ENCODE results near the gene RAX2. TPM values are rescaled to one million over a fixed set of nuclear protein-coding genes. Genes with fewer than 3 reads are reported as not detected.

RAX2 gene
- total and polyA plus RNA-seq, 4 experiments from 2014 or later: not detected

GRCh38 chr19:3732108-3732507, 39.9 kb downstream of the RAX2 start:
- no peaks in the 10 kb centered on the region for H3K4me1 Mint-ChIP-seq
- no peaks in the 10 kb centered on the region for H3K9me3 ChIP-seq (ENCODE audit: control insufficient read depth in 1 of 2, low read length in 2 of 2)
- ChIA-PET CTCF (ENCODE audit: partially characterized antibody) (no interaction called here), POLR2A (ENCODE audit: partially characterized antibody) (no interaction called here)
- no peak overlapping the region for H3K4me3 Mint-ChIP-seq
- intact Hi-C loops (cut with micrococcal nuclease): no loop called here
- DNase-seq: no peak
- H3K27ac ChIP-seq (ENCODE audit: low read depth, low read length): no peak overlapping the region
- no peaks in the 10 kb centered on the region for H3K27me3 ChIP-seq (ENCODE audit: insufficient read depth, low read length)
- H3K36me3 ChIP-seq (ENCODE audit: insufficient read depth, low read length): no peaks in the 10 kb centered on the region
- no peaks in the 10 kb centered on the region for H3K9me3 Mint-ChIP-seq
- H3K36me3 Mint-ChIP-seq: peaks cover 4 to 12% of the 10 kb centered on the region in 2 donors
- H3K27ac Mint-ChIP-seq: no peak overlapping the region
- no peaks in the 10 kb centered on the region for H3K4me1 ChIP-seq (ENCODE audit: insufficient read depth, low read length)
- H3K27me3 Mint-ChIP-seq: no peaks in the 10 kb centered on the region
- H3K4me3 ChIP-seq (ENCODE audit: low read length in 2 of 2): no peak overlapping the region

GRCh38 chr19:3730457-3730958, 41.5 kb downstream of the RAX2 start:
- Histone ChIP-seq H3K4me1 (ENCODE audit: insufficient read depth, low read length) (no peaks in the 10 kb centered on the region), H3K4me3 (ENCODE audit: low read length in 2 of 2) (no peak overlapping the region), H3K9me3 (ENCODE audit: control insufficient read depth in 1 of 2, low read length in 2 of 2) (no peaks in the 10 kb centered on the region), H3K27me3 (ENCODE audit: insufficient read depth, low read length) (no peaks in the 10 kb centered on the region), H3K27ac (ENCODE audit: low read depth, low read length) (no peak overlapping the region), H3K36me3 (ENCODE audit: insufficient read depth, low read length) (no peaks in the 10 kb centered on the region)
- Mint-ChIP-seq H3K36me3 (peaks cover 3 to 7% of the 10 kb centered on the region in 2 donors), H3K27me3 (no peaks in the 10 kb centered on the region), H3K4me1 (no peaks in the 10 kb centered on the region), H3K4me3 (no peak overlapping the region), H3K9me3 (no peaks in the 10 kb centered on the region), H3K27ac (peak overlapping the region in 1 of 7 donors; percentile 70)
- ChIA-PET POLR2A (ENCODE audit: partially characterized antibody) (no interaction called here), CTCF (ENCODE audit: partially characterized antibody) (no interaction called here)
- no peak for DNase-seq
- intact Hi-C loops (cut with micrococcal nuclease): no loop called here

- no peak for DNase-seq
- Histone ChIP-seq H3K4me1 (ENCODE audit: insufficient read depth, low read length) (peaks cover 16% of the 10 kb centered on the region), H3K4me3 (ENCODE audit: low read length in 2 of 2) (no peak overlapping the region), H3K36me3 (ENCODE audit: insufficient read depth, low read length) (no peaks in the 10 kb centered on the region), H3K27ac (ENCODE audit: low read depth, low read length) (no peak overlapping the region), H3K9me3 (ENCODE audit: control insufficient read depth in 1 of 2, low read length in 2 of 2) (no peaks in the 10 kb centered on the region), H3K27me3 (ENCODE audit: insufficient read depth, low read length) (peaks cover 6% of the 10 kb centered on the region)
- Mint-ChIP-seq H3K27ac (no peak overlapping the region), H3K4me3 (peak overlapping the region in 1 of 8 donors; percentile 26), H3K4me1 (peaks cover 3 to 19% (median 11%) of the 10 kb centered on the region in 4 donors), H3K9me3 (no peaks in the 10 kb centered on the region), H3K27me3 (no peaks in the 10 kb centered on the region), H3K36me3 (peaks cover 0 to 2% of the 10 kb centered on the region in 2 donors)
- CTCF ChIA-PET (ENCODE audit: partially characterized antibody): interaction anchor here (0.7 kb wide), 1 partner anchor 8 kb away, joined by 4 read pairs; no protein-coding TSS in a partner anchor
- intact Hi-C loops (cut with micrococcal nuclease): no loop called here
- POLR2A ChIA-PET (ENCODE audit: partially characterized antibody): interaction anchor here (1.4 kb wide), 1 partner anchor 15 kb away, joined by 3 read pairs; no protein-coding TSS in a partner anchor
These were observed 46.3 kb downstream of the RAX2 start for GRCh38 chr19:3725640-3726310.

- DNase-seq: no peak
- Histone ChIP-seq H3K27ac (ENCODE audit: low read depth, low read length) (no peak overlapping the region), H3K4me1 (ENCODE audit: insufficient read depth, low read length) (peaks cover 22% of the 10 kb centered on the region), H3K9me3 (ENCODE audit: control insufficient read depth in 1 of 2, low read length in 2 of 2) (no peaks in the 10 kb centered on the region), H3K4me3 (ENCODE audit: low read length in 2 of 2) (no peak overlapping the region), H3K27me3 (ENCODE audit: insufficient read depth, low read length) (peaks cover 6% of the 10 kb centered on the region), H3K36me3 (ENCODE audit: insufficient read depth, low read length) (no peaks in the 10 kb centered on the region)
- Mint-ChIP-seq H3K27me3 (no peaks in the 10 kb centered on the region), H3K9me3 (no peaks in the 10 kb centered on the region), H3K27ac (peak overlapping the region in 2 of 7 donors; percentile 15 to 25), H3K4me3 (no peak overlapping the region), H3K36me3 (peaks cover 0 to 2% of the 10 kb centered on the region in 2 donors), H3K4me1 (peaks cover 3 to 24% (median 11%) of the 10 kb centered on the region in 4 donors)
- CTCF ChIA-PET (ENCODE audit: partially characterized antibody): interaction anchor here (1.5 kb wide), 1 partner anchor 30 kb away, joined by 3 read pairs; no protein-coding TSS in a partner anchor
- intact Hi-C loops (cut with micrococcal nuclease): no loop called here
- POLR2A ChIA-PET (ENCODE audit: partially characterized antibody): interaction anchor here (1.4 kb wide), 1 partner anchor 16 kb away, joined by 3 read pairs; no protein-coding TSS in a partner anchor
These were observed 46.9 kb downstream of the RAX2 start for GRCh38 chr19:3725121-3725520.

GRCh38 chr19:3723883-3724282, 48.1 kb downstream of the RAX2 start:
- Histone ChIP-seq H3K27ac (ENCODE audit: low read depth, low read length) (no peak overlapping the region), H3K27me3 (ENCODE audit: insufficient read depth, low read length) (peaks cover 6% of the 10 kb centered on the region), H3K9me3 (ENCODE audit: control insufficient read depth in 1 of 2, low read length in 2 of 2) (no peaks in the 10 kb centered on the region), H3K4me1 (ENCODE audit: insufficient read depth, low read length) (peaks cover 22% of the 10 kb centered on the region), H3K4me3 (ENCODE audit: low read length in 2 of 2) (no peak overlapping the region), H3K36me3 (ENCODE audit: insufficient read depth, low read length) (no peaks in the 10 kb centered on the region)
- Mint-ChIP-seq H3K4me3 (no peak overlapping the region), H3K27me3 (peaks cover 0 to 3% of the 10 kb centered on the region in 2 donors), H3K36me3 (no peaks in the 10 kb centered on the region), H3K27ac (no peak overlapping the region), H3K4me1 (peaks cover 4 to 24% (median 15%) of the 10 kb centered on the region in 4 donors), H3K9me3 (no peaks in the 10 kb centered on the region)
- intact Hi-C loops (cut with micrococcal nuclease): loop anchor here (5.0 kb wide), 1 partner anchor 98 kb away; no protein-coding TSS in a partner anchor
- no peak for DNase-seq
- POLR2A ChIA-PET (ENCODE audit: partially characterized antibody): interaction anchor here (1.1 kb wide), 1 partner anchor 39 kb away, joined by 4 read pairs; the partner anchor contains the start of gene MRPL54
- CTCF ChIA-PET (ENCODE audit: partially characterized antibody): interaction anchor here (1.2 to 1.5 kb wide), 2 partner anchors 31 to 98 kb away, joined by 3 read pairs; no protein-coding TSS in a partner anchor

GRCh38 chr19:3723110-3723488, 48.9 kb downstream of the RAX2 start:
- intact Hi-C loops (cut with micrococcal nuclease): loop anchor here (5.0 kb wide), 1 partner anchor 99 kb away; no protein-coding TSS in a partner anchor
- DNase-seq: no peak
- H3K36me3 ChIP-seq (ENCODE audit: insufficient read depth, low read length): no peaks in the 10 kb centered on the region
- Mint-ChIP-seq H3K4me1 (peaks cover 4 to 24% (median 15%) of the 10 kb centered on the region in 4 donors), H3K4me3 (peak overlapping the region in 6 of 8 donors; percentile 36 to 69 (median 54)), H3K9me3 (no peaks in the 10 kb centered on the region), H3K27me3 (peaks cover 0 to 3% of the 10 kb centered on the region in 2 donors), H3K27ac (peak overlapping the region in 1 of 7 donors; percentile 36), H3K36me3 (no peaks in the 10 kb centered on the region)
- H3K4me1 ChIP-seq (ENCODE audit: insufficient read depth, low read length): peaks cover 22% of the 10 kb centered on the region
- no peak overlapping the region for H3K4me3 ChIP-seq (ENCODE audit: low read length in 2 of 2)
- peaks cover 6% of the 10 kb centered on the region for H3K27me3 ChIP-seq (ENCODE audit: insufficient read depth, low read length)
- H3K27ac ChIP-seq (ENCODE audit: low read depth, low read length): no peak overlapping the region
- POLR2A ChIA-PET (ENCODE audit: partially characterized antibody): interaction anchor here (1.1 to 2.7 kb wide), 2 partner anchors 39 kb away, joined by 4 to 36 read pairs; partner anchors contain the start of genes APBA3 and MRPL54
- CTCF ChIA-PET (ENCODE audit: partially characterized antibody): no interaction called here
- no peaks in the 10 kb centered on the region for H3K9me3 ChIP-seq (ENCODE audit: control insufficient read depth in 1 of 2, low read length in 2 of 2)

- Histone ChIP-seq H3K27ac (ENCODE audit: low read depth, low read length) (no peak overlapping the region), H3K4me3 (ENCODE audit: low read length in 2 of 2) (peak overlapping the region in 1 of 2 donors; percentile 40), H3K27me3 (ENCODE audit: insufficient read depth, low read length) (peaks cover 6% of the 10 kb centered on the region), H3K9me3 (ENCODE audit: control insufficient read depth in 1 of 2, low read length in 2 of 2) (no peaks in the 10 kb centered on the region), H3K36me3 (ENCODE audit: insufficient read depth, low read length) (no peaks in the 10 kb centered on the region), H3K4me1 (ENCODE audit: insufficient read depth, low read length) (peaks cover 22% of the 10 kb centered on the region)
- H3K4me1 Mint-ChIP-seq: peaks cover 4 to 24% (median 15%) of the 10 kb centered on the region in 4 donors
- peaks cover 0 to 3% of the 10 kb centered on the region in 2 donors for H3K27me3 Mint-ChIP-seq
- H3K9me3 Mint-ChIP-seq: no peaks in the 10 kb centered on the region
- H3K27ac Mint-ChIP-seq: peak overlapping the region in 4 of 7 donors; percentile 26 to 86 (median 84)
- POLR2A ChIA-PET (ENCODE audit: partially characterized antibody): interaction anchor here (1.1 to 2.7 kb wide), 5 partner anchors 17 to 75 kb away, joined by 3 to 36 read pairs (median 5); partner anchors contain the start of genes APBA3 and MRPL54
- intact Hi-C loops (cut with micrococcal nuclease): loop anchor here (5.0 kb wide), 1 partner anchor 100 kb away; no protein-coding TSS in a partner anchor
- H3K36me3 Mint-ChIP-seq: no peaks in the 10 kb centered on the region
- CTCF ChIA-PET (ENCODE audit: partially characterized antibody): interaction anchor here (1.8 kb wide), 1 partner anchor 41 kb away, joined by 4 read pairs; no protein-coding TSS in a partner anchor
- no peak for DNase-seq
- peak overlapping the region; percentile 79 to 88 (median 85) for H3K4me3 Mint-ChIP-seq
These were observed 49.5 kb downstream of the RAX2 start for GRCh38 chr19:3722443-3723109.

All from CD4-positive, alpha-beta memory T cell (primary cell).